ENCODE results near the gene GPR146. TPM values are rescaled to one million over a fixed set of nuclear protein-coding genes. Genes with fewer than 3 reads are reported as not detected.

GPR146 gene
- total and polyA plus RNA-seq, 8 donors, result 6.3 to 18.9 (median 7.9) TPM

DNA sequence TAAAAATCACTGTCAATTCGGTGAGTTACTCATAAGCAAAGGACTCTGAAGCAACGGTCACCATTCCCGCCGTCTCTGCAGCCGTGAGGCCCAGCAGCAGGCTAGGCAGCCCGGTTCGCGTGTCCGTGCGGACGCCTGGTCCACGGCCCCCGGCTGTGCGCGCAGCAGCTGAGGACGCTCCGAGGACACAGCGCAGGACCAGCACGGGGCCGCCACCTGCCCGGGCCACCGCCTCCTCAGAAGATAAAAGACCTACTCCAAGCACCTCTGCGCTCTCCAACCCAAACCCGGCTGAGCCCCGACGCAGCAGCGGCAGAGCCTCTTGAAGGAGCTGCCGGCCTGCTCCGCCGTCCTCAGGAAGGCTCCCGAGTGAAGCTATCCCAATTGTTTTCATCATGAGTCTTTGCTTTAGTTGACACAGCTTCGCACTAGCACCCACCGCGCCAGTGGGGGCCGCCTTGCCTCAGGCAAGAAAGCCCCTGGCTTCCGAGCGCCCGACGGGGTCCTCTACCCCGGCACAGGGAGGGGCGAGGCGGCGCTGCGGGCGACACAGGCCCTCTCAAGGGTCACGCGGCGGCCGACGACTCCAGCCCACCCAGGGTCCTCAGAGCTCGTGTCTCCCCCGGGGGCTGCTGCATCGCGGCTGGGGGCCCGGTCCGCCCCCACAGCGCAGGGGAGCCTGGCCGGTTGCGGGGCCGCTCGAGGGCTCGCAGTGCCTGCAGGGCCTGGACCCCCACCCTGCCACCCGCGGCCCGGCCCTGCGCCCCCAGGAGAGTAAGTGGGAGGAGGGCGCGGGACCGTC, 16.9 kb upstream of the GPR146 start:
- Histone ChIP-seq H3K4me3 (peak overlapping the region; percentile 66 to 72), H3K36me3 (peaks cover 0 to 15% of the 10 kb centered on the region in 2 donors), H3K9me3 (no peaks in the 10 kb centered on the region), H3K27ac (peak overlapping the region; percentile 84 to 90), H3K4me1 (peaks cover 9 to 28% of the 10 kb centered on the region in 2 donors), H3K27me3 (peaks cover 0 to 11% of the 10 kb centered on the region in 2 donors)
- intact Hi-C loops (cut with DNase I), result no loop called here
- TF ChIP-seq, protein P1, sequence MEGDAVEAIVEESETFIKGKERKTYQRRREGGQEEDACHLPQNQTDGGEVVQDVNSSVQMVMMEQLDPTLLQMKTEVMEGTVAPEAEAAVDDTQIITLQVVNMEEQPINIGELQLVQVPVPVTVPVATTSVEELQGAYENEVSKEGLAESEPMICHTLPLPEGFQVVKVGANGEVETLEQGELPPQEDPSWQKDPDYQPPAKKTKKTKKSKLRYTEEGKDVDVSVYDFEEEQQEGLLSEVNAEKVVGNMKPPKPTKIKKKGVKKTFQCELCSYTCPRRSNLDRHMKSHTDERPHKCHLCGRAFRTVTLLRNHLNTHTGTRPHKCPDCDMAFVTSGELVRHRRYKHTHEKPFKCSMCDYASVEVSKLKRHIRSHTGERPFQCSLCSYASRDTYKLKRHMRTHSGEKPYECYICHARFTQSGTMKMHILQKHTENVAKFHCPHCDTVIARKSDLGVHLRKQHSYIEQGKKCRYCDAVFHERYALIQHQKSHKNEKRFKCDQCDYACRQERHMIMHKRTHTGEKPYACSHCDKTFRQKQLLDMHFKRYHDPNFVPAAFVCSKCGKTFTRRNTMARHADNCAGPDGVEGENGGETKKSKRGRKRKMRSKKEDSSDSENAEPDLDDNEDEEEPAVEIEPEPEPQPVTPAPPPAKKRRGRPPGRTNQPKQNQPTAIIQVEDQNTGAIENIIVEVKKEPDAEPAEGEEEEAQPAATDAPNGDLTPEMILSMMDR (IDR thresholded peaks at IDR 0.05), result no peak
- peak in 2 of 4 donors; percentile 40 to 82 for DNase-seq
- peak; percentile 6 for ATAC-seq

DNA sequence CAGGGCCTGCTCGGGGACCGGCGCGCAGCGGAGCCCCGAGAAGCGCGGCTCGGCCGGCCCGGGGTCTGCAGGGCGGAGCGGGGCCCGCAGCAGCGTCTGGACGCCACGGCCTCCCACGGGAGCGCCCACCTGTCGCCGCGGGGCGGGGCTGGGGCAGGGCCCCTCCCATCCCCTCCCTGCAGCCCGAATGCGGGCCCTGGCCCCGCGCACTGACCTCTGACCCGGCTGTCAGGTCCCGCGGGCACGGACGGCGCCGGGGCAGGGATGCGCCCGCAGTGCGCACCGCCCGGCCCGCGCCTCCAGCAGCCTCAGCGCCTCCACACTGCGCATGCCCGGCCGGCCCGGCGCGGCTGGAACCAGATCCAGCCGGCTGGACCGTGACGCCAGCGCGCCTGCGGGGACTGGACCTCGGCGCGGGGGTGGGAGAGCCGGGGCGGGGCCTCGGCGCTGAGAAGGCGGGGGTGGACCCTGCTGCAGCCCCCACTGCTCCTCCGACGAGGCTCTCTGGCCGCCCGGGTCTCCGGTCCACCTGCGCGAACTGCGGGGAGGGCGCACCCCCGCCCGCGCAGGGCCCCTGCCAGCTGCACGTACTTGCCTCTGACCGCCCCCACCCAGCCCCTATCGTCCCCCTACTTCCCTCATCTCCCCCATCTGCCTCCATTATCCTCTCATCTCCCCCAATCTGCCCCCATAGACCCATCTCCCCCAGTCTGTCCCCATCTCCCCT, 16.1 kb upstream of the GPR146 start:
- peaks cover 0 to 11% of the 10 kb centered on the region in 2 donors for H3K27me3 ChIP-seq
- peak overlapping the region; percentile 66 to 72 for H3K4me3 ChIP-seq
- ATAC-seq (peak; percentile 92), DNase-seq (peak; percentile 90 to 95 (median 94))
- peaks cover 9 to 28% of the 10 kb centered on the region in 2 donors for H3K4me1 ChIP-seq
- TF ChIP-seq, protein P1 (IDR thresholded peaks at IDR 0.05), result no peak
- intact Hi-C loops (cut with DNase I), result no loop called here
- peak overlapping the region; percentile 84 to 90 for H3K27ac ChIP-seq
- H3K36me3 ChIP-seq, result peaks cover 0 to 15% of the 10 kb centered on the region in 2 donors
- H3K9me3 ChIP-seq, result no peaks in the 10 kb centered on the region

- Histone ChIP-seq H3K4me3 (peak overlapping the region; percentile 66 to 72), H3K27me3 (peaks cover 0 to 11% of the 10 kb centered on the region in 2 donors), H3K9me3 (no peaks in the 10 kb centered on the region), H3K27ac (peak overlapping the region; percentile 84 to 90), H3K36me3 (peaks cover 0 to 15% of the 10 kb centered on the region in 2 donors), H3K4me1 (peaks cover 9 to 28% of the 10 kb centered on the region in 2 donors)
- ATAC-seq, result peak; percentile 90
- intact Hi-C loops (cut with DNase I), result no loop called here
- TF ChIP-seq, protein P1 (IDR thresholded peaks at IDR 0.05), result no peak
- peak; percentile 42 to 92 (median 83) for DNase-seq
Measured at GRCh38 chr7:1028775-1029636, 15.3 kb upstream of the GPR146 start.

DNA sequence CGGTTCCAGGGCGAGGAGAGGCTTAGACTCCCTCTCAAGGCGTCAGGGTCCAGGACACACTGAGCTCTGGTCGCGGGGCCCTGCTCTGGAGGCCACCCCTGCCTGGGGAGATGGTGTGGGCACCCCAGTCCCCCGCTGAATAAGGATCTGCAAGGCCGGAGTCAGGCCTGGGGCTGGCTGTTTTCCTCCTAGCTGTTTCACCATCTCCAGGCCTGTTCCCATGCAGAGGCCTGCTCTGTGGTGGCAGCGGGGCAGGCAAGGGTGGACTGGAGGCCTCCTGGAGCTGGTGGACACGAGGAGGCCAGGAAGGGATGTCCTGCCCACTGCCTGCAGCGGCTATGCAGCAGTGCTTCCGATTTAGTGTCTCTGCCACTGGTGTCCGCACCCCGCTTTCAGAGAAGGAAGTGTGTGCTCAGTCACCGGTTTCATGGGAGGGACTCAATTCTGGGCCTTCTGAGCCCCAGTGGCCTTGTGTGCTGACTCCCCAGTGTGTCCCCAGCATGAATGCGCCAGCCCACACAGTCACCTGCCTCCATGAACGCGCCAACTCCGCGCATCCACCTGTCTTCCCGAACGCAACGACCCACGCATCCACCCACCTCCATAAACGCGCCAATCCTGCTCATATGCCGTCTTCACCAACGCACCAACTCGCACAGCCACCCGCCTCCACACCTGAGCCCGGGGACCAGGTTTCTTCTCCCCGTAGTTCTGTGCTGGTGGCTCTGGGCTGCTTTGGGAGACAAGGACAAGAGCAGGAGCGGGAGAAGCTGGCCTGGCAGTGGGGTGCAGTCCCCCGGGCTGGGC, 14.5 kb upstream of the GPR146 start:
- peak overlapping the region; percentile 84 to 90 for H3K27ac ChIP-seq
- ATAC-seq, result no peak

More for the DNA sequence above, 14.5 kb upstream of the GPR146 start:
- intact Hi-C loops (cut with DNase I), result no loop called here
- H3K4me1 ChIP-seq, result peaks cover 9 to 20% of the 10 kb centered on the region in 2 donors
- no peak overlapping the region for H3K4me3 ChIP-seq
- H3K9me3 ChIP-seq, result no peaks in the 10 kb centered on the region
- TF ChIP-seq, protein P1 (IDR thresholded peaks at IDR 0.05), result no peak
- peaks cover 0 to 11% of the 10 kb centered on the region in 2 donors for H3K27me3 ChIP-seq
- DNase-seq, result peak in 1 of 4 donors; percentile 63
- peaks cover 0 to 15% of the 10 kb centered on the region in 2 donors for H3K36me3 ChIP-seq

All from left lung (tissue), 10 donors.